GM23338 (cell line): ENCODE results near the gene FXYD7. TPM values are rescaled to one million over a fixed set of nuclear protein-coding genes. Genes with fewer than 3 reads are reported as not detected.

Experiments used
- ATAC-seq: fragments of 200-7000 bp; cut with Tn5 transposase; 3 replicates; pipeline ENCODE4 v1.9.1; 2020
- DNase-seq: peaks from one replicate; pipeline ENCODE4 v3.0.0-alpha.2; 2015; ENCODE audit warnings: low spot score
- H2AFZ ChIP-seq: fragments of 200-600 bp; sonication (generic); 2 replicates; pipeline ENCODE4 v1.8.0; 2016; ENCODE audit warnings: antibody characterized with exemption, mild to moderate bottlenecking, moderate library complexity
- H3F3A ChIP-seq: fragments of 200-600 bp; sonication (generic); replicated peaks from 2 replicates; pipeline ENCODE4 v1.8.0; 2017; ENCODE audit warnings: antibody characterized with exemption, mixed run types, low read depth
- H3K27ac ChIP-seq: fragments of 200-600 bp; sonication (generic); 2 replicates; pipeline ENCODE4 v1.6.1; 2016; ENCODE audit warnings: low read depth
- H3K27me3 ChIP-seq: fragments of 200-600 bp; sonication (generic); 2 replicates; pipeline ENCODE4 v1.8.0; 2016; ENCODE audit warnings: mild to moderate bottlenecking, mixed run types, moderate library complexity; ENCODE audit not compliant: insufficient read depth
- H3K36me3 ChIP-seq: fragments of 200-600 bp; sonication (generic); 2 replicates; pipeline ENCODE4 v1.8.0; 2016; ENCODE audit warnings: mild to moderate bottlenecking; ENCODE audit not compliant: insufficient read depth
- H3K4me1 ChIP-seq: fragments of 200-600 bp; sonication (generic); 2 replicates; pipeline ENCODE4 v1.8.0; 2016; ENCODE audit warnings: mild to moderate bottlenecking, moderate library complexity; ENCODE audit not compliant: insufficient read depth
- H3K4me2 ChIP-seq: fragments of 200-600 bp; sonication (generic); 2 replicates; pipeline ENCODE4 v1.7.1; 2017; ENCODE audit warnings: mixed run types
- H3K4me3 ChIP-seq: fragments of 200-600 bp; sonication (generic); 2 replicates; pipeline ENCODE4 v1.6.1; 2016; ENCODE audit warnings: mixed run types
- H3K79me2 ChIP-seq: fragments of 200-600 bp; sonication (generic); replicated peaks from 2 replicates; pipeline ENCODE4 v1.8.0; 2017; ENCODE audit warnings: mild to moderate bottlenecking; ENCODE audit not compliant: insufficient read depth
- H3K9me2 ChIP-seq: fragments of 200-600 bp; sonication (generic); 2 replicates; pipeline ENCODE4 v1.8.0; 2017; ENCODE audit not compliant: insufficient read depth
- H4K20me1 ChIP-seq: fragments of 200-600 bp; sonication (generic); replicated peaks from 2 replicates; pipeline ENCODE4 v1.8.0; 2017; ENCODE audit warnings: mild to moderate bottlenecking; ENCODE audit not compliant: insufficient read depth
- H3K27ac Mint-ChIP-seq: 2 replicates; pipeline ENCODE4 v1.8.0; 2020; ENCODE audit warnings: inconsistent platforms, mild to moderate bottlenecking, moderate library complexity, mixed read lengths
- H3K27me3 Mint-ChIP-seq: 3 replicates; pipeline ENCODE4 v1.8.0; 2022; ENCODE audit warnings: low read depth, mild to moderate bottlenecking, moderate library complexity, mixed read lengths, inconsistent platforms; ENCODE audit not compliant: insufficient read depth, poor library complexity
- H3K36me3 Mint-ChIP-seq: 3 replicates; pipeline ENCODE4 v1.8.0; 2021; ENCODE audit warnings: low read depth, mild to moderate bottlenecking, inconsistent platforms, moderate library complexity, mixed read lengths
- H3K4me1 Mint-ChIP-seq: 3 replicates; pipeline ENCODE4 v1.8.0; 2020; ENCODE audit warnings: mild to moderate bottlenecking, inconsistent platforms, mixed read lengths
- H3K4me3 Mint-ChIP-seq: 3 replicates; pipeline ENCODE4 v1.8.0; 2021; ENCODE audit warnings: moderate library complexity, mild to moderate bottlenecking, inconsistent platforms, mixed read lengths
- H3K9me3 Mint-ChIP-seq: 3 replicates; pipeline ENCODE4 v1.8.0; 2020; ENCODE audit warnings: moderate library complexity, mild to moderate bottlenecking, inconsistent platforms, mixed read lengths
- CREB1 ChIP-seq: fragments of 250-450 bp; sonication (Bioruptor Pico); IDR thresholded peaks from 2 replicates; pipeline ENCODE4 v1.5.0; 2020; ENCODE audit warnings: low read depth, mild to moderate bottlenecking, moderate library complexity
- CTCF ChIP-seq, 2 experiments: fragments of 200-600 bp in 1 of 2; sonication (generic) in 1 of 2; conservative IDR thresholded peaks; 2 replicates each; pipeline versions ENCODE4 v1.5.1 to v1.6.1; 2016 to 2017; ENCODE audit warnings: antibody characterized with exemption in 2 of 2, low read depth in 2 of 2, mild to moderate bottlenecking in 2 of 2, moderate library complexity in 1 of 2
- ETS1 ChIP-seq: IDR thresholded peaks from 2 replicates; pipeline ENCODE4 v1.6.1; 2016; ENCODE audit warnings: antibody characterized with exemption
- EZH2 ChIP-seq: fragments of 200-600 bp; sonication (generic); IDR thresholded peaks from one replicate; pipeline ENCODE4 v1.8.0; 2017; ENCODE audit warnings: antibody characterized with exemption, mild to moderate bottlenecking, low read depth; ENCODE audit not compliant: unreplicated experiment
- EZH2phosphoT487 ChIP-seq: fragments of 200-600 bp; sonication (generic); IDR thresholded peaks from one replicate; pipeline ENCODE4 v1.8.1; 2018; ENCODE audit warnings: antibody characterized with exemption; ENCODE audit not compliant: unreplicated experiment
- JUNB ChIP-seq: IDR thresholded peaks from one replicate; pipeline ENCODE4 v1.6.1; 2016; ENCODE audit warnings: antibody characterized with exemption; ENCODE audit not compliant: unreplicated experiment
- NANOG ChIP-seq: IDR thresholded peaks from 2 replicates; pipeline ENCODE4 v1.6.1; 2016; ENCODE audit warnings: antibody characterized with exemption, borderline replicate concordance
- POLR2AphosphoS5 ChIP-seq: IDR thresholded peaks from 2 replicates; pipeline ENCODE4 v1.6.1; 2016; ENCODE audit warnings: antibody characterized with exemption, low read depth
- STAT1 ChIP-seq: IDR thresholded peaks from one replicate; pipeline ENCODE4 v1.6.1; 2016; ENCODE audit warnings: antibody characterized with exemption; ENCODE audit not compliant: unreplicated experiment
- ZNF114 ChIP-seq: fragments of 250-450 bp; sonication (Bioruptor Pico); IDR thresholded peaks from 2 replicates; pipeline ENCODE4 v1.5.0; 2020; ENCODE audit warnings: mild to moderate bottlenecking, moderate library complexity
- ZNF331 ChIP-seq: fragments of 250-450 bp; sonication (Bioruptor Pico); IDR thresholded peaks from 2 replicates; pipeline ENCODE4 v1.5.0; 2020; ENCODE audit warnings: low read depth, mild to moderate bottlenecking, moderate library complexity
- ZNF462 ChIP-seq: fragments of 250-450 bp; sonication (Bioruptor Pico); IDR thresholded peaks from 2 replicates; pipeline ENCODE4 v1.5.0; 2020; ENCODE audit warnings: mild to moderate bottlenecking, moderate library complexity
- polyA plus RNA-seq: library from polyadenylated mRNA; unstranded; fragments of >200 nt; fragmentation: Nextera tagmentation; extraction: Ambion mirVana; gene quantifications from 2 replicates; pipeline ENCODE4 v1.2.1, GENCODE V29; 2016
- total RNA-seq: library from RNA; depleted of rRNA; stranded (reverse); fragments of >200 nt; shearing (Covaris generic); gene quantifications from 2 replicates; pipeline ENCODE4 v1.2.3, GENCODE V29; 2014

Gene FXYD7
- total and polyA plus RNA-seq, 2 experiments from 2014 or later = 9.6 to 44.0 TPM

GRCh38 chr19:35184267-35184666, 41.2 kb downstream of the FXYD7 start:
- Histone ChIP-seq H3K36me3 (no peaks in the 10 kb centered on the region), H3F3A (no peaks in the 10 kb centered on the region), H3K4me2 (no peak overlapping the region), H3K79me2 (no peaks in the 10 kb centered on the region), H3K27me3 (no peaks in the 10 kb centered on the region), H3K9me2 (0 out of 2 replicates have a peak, but pooled peaks cover 4% of the 10 kb centered on the region), H3K4me1 (no peaks in the 10 kb centered on the region), H3K27ac (no peak overlapping the region), H3K4me3 (no peak overlapping the region), H4K20me1 (no peaks in the 10 kb centered on the region), H2AFZ (no peak overlapping the region)
- Mint-ChIP-seq H3K27ac (no peak overlapping the region), H3K27me3 (peaks cover 2% of the 10 kb centered on the region), H3K4me3 (no peak overlapping the region), H3K4me1 (no peaks in the 10 kb centered on the region), H3K36me3 (no peaks in the 10 kb centered on the region), H3K9me3 (peaks cover 3% of the 10 kb centered on the region; the same call in 2 of the 3 replicates)
- TF ChIP-seq CREB1 = no peak
- no peak for TF ChIP-seq POLR2AphosphoS5
- DNase-seq = no peak
- ATAC-seq = no peak

- Histone ChIP-seq H3K9me2 (0 out of 2 replicates have a peak, but pooled peaks cover 4% of the 10 kb centered on the region), H4K20me1 (no peaks in the 10 kb centered on the region), H3K4me1 (no peaks in the 10 kb centered on the region), H3K4me2 (no peak overlapping the region), H3K27me3 (no peaks in the 10 kb centered on the region), H3K4me3 (no peak overlapping the region), H3F3A (no peaks in the 10 kb centered on the region), H3K79me2 (no peaks in the 10 kb centered on the region), H2AFZ (no peak overlapping the region), H3K27ac (no peak overlapping the region), H3K36me3 (no peaks in the 10 kb centered on the region)
- H3K27me3 Mint-ChIP-seq = no peaks in the 10 kb centered on the region
- H3K36me3 Mint-ChIP-seq = no peaks in the 10 kb centered on the region
- no peak overlapping the region for H3K27ac Mint-ChIP-seq
- no peaks in the 10 kb centered on the region for H3K4me1 Mint-ChIP-seq
- H3K9me3 Mint-ChIP-seq = peaks cover 3% of the 10 kb centered on the region; the same call in 2 of the 3 replicates
- no peak overlapping the region for H3K4me3 Mint-ChIP-seq
- no peak for ATAC-seq
- no peak for DNase-seq
- TF ChIP-seq ZNF462 (CRISPR knock-in tag) = no peak
- TF ChIP-seq POLR2AphosphoS5 = no peak
- no peak for TF ChIP-seq ETS1
- TF ChIP-seq STAT1 = no peak
- no peak for TF ChIP-seq EZH2phosphoT487
- no peak for TF ChIP-seq NANOG
- TF ChIP-seq JUNB = no peak
- no peak for TF ChIP-seq CREB1
- no peak for TF ChIP-seq EZH2
- TF ChIP-seq ZNF331 (CRISPR knock-in tag) = no peak
- TF ChIP-seq ZNF114 (CRISPR knock-in tag) = no peak
- no peak for TF ChIP-seq CTCF (conservative IDR thresholded peaks at IDR 0.05; ENCODE audit: low read depth in 2 of 2)
These were observed 41.8 kb downstream of the FXYD7 start for GRCh38 chr19:35184884-35185283.
